ENCODE results near the gene SRPK2.
"Not testable (repeated sequence)": the region's sequence is repeated elsewhere in the genome, so short reads cannot be mapped to it uniquely, and the experiment has no call there.

SRPK2 gene

GRCh38 chr7:105196473-105196872 lies 192.2 kb downstream of the SRPK2 start:
- no peak overlapping the region for H3K4me3 ChIP-seq (ENCODE audit: low read depth in 1 of 2, low read length in 2 of 2)
- no peak overlapping the region for H3K27ac ChIP-seq (ENCODE audit: low read length)
- H3K4me1 ChIP-seq (ENCODE audit: control insufficient read depth in 1 of 2, insufficient read depth in 2 of 2, low read length in 2 of 2): no peaks in the 10 kb centered on the region
- no peaks in the 10 kb centered on the region for H3K9me3 ChIP-seq (ENCODE audit: control insufficient read depth in 1 of 2, low read length in 2 of 2)
- no peaks in the 10 kb centered on the region for H3K36me3 ChIP-seq (ENCODE audit: control insufficient read depth in 1 of 2, insufficient read depth in 2 of 2, low read length in 2 of 2)
- no peaks in the 10 kb centered on the region for H3K27me3 ChIP-seq (ENCODE audit: low read depth, low read length)

- no peaks in the 10 kb centered on the region for H3K4me1 ChIP-seq (ENCODE audit: control insufficient read depth in 1 of 2, insufficient read depth in 2 of 2, low read length in 2 of 2)
- no peaks in the 10 kb centered on the region for H3K27me3 ChIP-seq (ENCODE audit: low read depth, low read length)
- no peak overlapping the region for H3K27ac ChIP-seq (ENCODE audit: low read length)
- H3K4me3 ChIP-seq (ENCODE audit: low read depth in 1 of 2, low read length in 2 of 2): no peak overlapping the region
- H3K9me3 ChIP-seq (ENCODE audit: control insufficient read depth in 1 of 2, low read length in 2 of 2): no peaks in the 10 kb centered on the region
- H3K36me3 ChIP-seq (ENCODE audit: control insufficient read depth in 1 of 2, insufficient read depth in 2 of 2, low read length in 2 of 2): no peaks in the 10 kb centered on the region
These were observed 192.8 kb downstream of the SRPK2 start for GRCh38 chr7:105195891-105196290.

GRCh38 chr7:105194959-105195358 lies 193.8 kb downstream of the SRPK2 start:
- H3K9me3 ChIP-seq (ENCODE audit: control insufficient read depth in 1 of 2, low read length in 2 of 2); H3K27ac ChIP-seq (ENCODE audit: low read length); H3K4me3 ChIP-seq (ENCODE audit: low read depth in 1 of 2, low read length in 2 of 2); H3K4me1 ChIP-seq (ENCODE audit: control insufficient read depth in 1 of 2, insufficient read depth in 2 of 2, low read length in 2 of 2); H3K36me3 ChIP-seq (ENCODE audit: control insufficient read depth in 1 of 2, insufficient read depth in 2 of 2, low read length in 2 of 2); H3K27me3 ChIP-seq (ENCODE audit: low read depth, low read length): not testable (repeated sequence)

- H3K4me3 ChIP-seq (ENCODE audit: low read depth in 1 of 2, low read length in 2 of 2): no peak overlapping the region
- H3K27ac ChIP-seq (ENCODE audit: low read length): no peak overlapping the region
- H3K27me3 ChIP-seq (ENCODE audit: low read depth, low read length): no peaks in the 10 kb centered on the region
- H3K4me1 ChIP-seq (ENCODE audit: control insufficient read depth in 1 of 2, insufficient read depth in 2 of 2, low read length in 2 of 2): no peaks in the 10 kb centered on the region
- no peaks in the 10 kb centered on the region for H3K9me3 ChIP-seq (ENCODE audit: control insufficient read depth in 1 of 2, low read length in 2 of 2)
- H3K36me3 ChIP-seq (ENCODE audit: control insufficient read depth in 1 of 2, insufficient read depth in 2 of 2, low read length in 2 of 2): no peaks in the 10 kb centered on the region
These were observed 197.4 kb downstream of the SRPK2 start for GRCh38 chr7:105191331-105191730.

GRCh38 chr7:105189859-105190492 lies 198.7 kb downstream of the SRPK2 start:
- no peaks in the 10 kb centered on the region for H3K36me3 ChIP-seq (ENCODE audit: control insufficient read depth in 1 of 2, insufficient read depth in 2 of 2, low read length in 2 of 2)
- no peaks in the 10 kb centered on the region for H3K4me1 ChIP-seq (ENCODE audit: control insufficient read depth in 1 of 2, insufficient read depth in 2 of 2, low read length in 2 of 2)
- H3K27me3 ChIP-seq (ENCODE audit: low read depth, low read length): no peaks in the 10 kb centered on the region
- H3K27ac ChIP-seq (ENCODE audit: low read length): no peak overlapping the region
- no peak overlapping the region for H3K4me3 ChIP-seq (ENCODE audit: low read depth in 1 of 2, low read length in 2 of 2)
- H3K9me3 ChIP-seq (ENCODE audit: control insufficient read depth in 1 of 2, low read length in 2 of 2): no peaks in the 10 kb centered on the region

GRCh38 chr7:105188201-105188600 lies 200.5 kb downstream of the SRPK2 start:
- H3K9me3 ChIP-seq (ENCODE audit: control insufficient read depth in 1 of 2, low read length in 2 of 2): no peaks in the 10 kb centered on the region
- H3K4me1 ChIP-seq (ENCODE audit: control insufficient read depth in 1 of 2, insufficient read depth in 2 of 2, low read length in 2 of 2): no peaks in the 10 kb centered on the region
- no peaks in the 10 kb centered on the region for H3K27me3 ChIP-seq (ENCODE audit: low read depth, low read length)
- no peak overlapping the region for H3K27ac ChIP-seq (ENCODE audit: low read length)
- H3K36me3 ChIP-seq (ENCODE audit: control insufficient read depth in 1 of 2, insufficient read depth in 2 of 2, low read length in 2 of 2): no peaks in the 10 kb centered on the region
- H3K4me3 ChIP-seq (ENCODE audit: low read depth in 1 of 2, low read length in 2 of 2): no peak overlapping the region

GRCh38 chr7:105187302-105188169 lies 201.2 kb downstream of the SRPK2 start:
- no peaks in the 10 kb centered on the region for H3K27me3 ChIP-seq (ENCODE audit: low read depth, low read length)
- H3K36me3 ChIP-seq (ENCODE audit: control insufficient read depth in 1 of 2, insufficient read depth in 2 of 2, low read length in 2 of 2): no peaks in the 10 kb centered on the region
- H3K27ac ChIP-seq (ENCODE audit: low read length): no peak overlapping the region

GRCh38 chr7:105185290-105186010 lies 203.3 kb downstream of the SRPK2 start:
- no peak overlapping the region for H3K4me3 ChIP-seq (ENCODE audit: low read depth in 1 of 2, low read length in 2 of 2)
- no peaks in the 10 kb centered on the region for H3K27me3 ChIP-seq (ENCODE audit: low read depth, low read length)
- no peaks in the 10 kb centered on the region for H3K36me3 ChIP-seq (ENCODE audit: control insufficient read depth in 1 of 2, insufficient read depth in 2 of 2, low read length in 2 of 2)
- H3K27ac ChIP-seq (ENCODE audit: low read length): no peak overlapping the region
- H3K4me1 ChIP-seq (ENCODE audit: control insufficient read depth in 1 of 2, insufficient read depth in 2 of 2, low read length in 2 of 2): no peaks in the 10 kb centered on the region
- H3K9me3 ChIP-seq (ENCODE audit: control insufficient read depth in 1 of 2, low read length in 2 of 2): no peaks in the 10 kb centered on the region

More at GRCh38 chr7:105187302-105188169, 201.2 kb downstream of the SRPK2 start:
- Histone ChIP-seq H3K4me3 (ENCODE audit: low read depth in 1 of 2, low read length in 2 of 2) (no peak overlapping the region), H3K4me1 (ENCODE audit: control insufficient read depth in 1 of 2, insufficient read depth in 2 of 2, low read length in 2 of 2) (no peaks in the 10 kb centered on the region), H3K9me3 (ENCODE audit: control insufficient read depth in 1 of 2, low read length in 2 of 2) (no peaks in the 10 kb centered on the region)

- H3K4me3 ChIP-seq (ENCODE audit: low read depth in 1 of 2, low read length in 2 of 2): no peak overlapping the region
- no peak overlapping the region for H3K27ac ChIP-seq (ENCODE audit: low read length)
- no peaks in the 10 kb centered on the region for H3K4me1 ChIP-seq (ENCODE audit: control insufficient read depth in 1 of 2, insufficient read depth in 2 of 2, low read length in 2 of 2)
- no peaks in the 10 kb centered on the region for H3K36me3 ChIP-seq (ENCODE audit: control insufficient read depth in 1 of 2, insufficient read depth in 2 of 2, low read length in 2 of 2)
- no peaks in the 10 kb centered on the region for H3K27me3 ChIP-seq (ENCODE audit: low read depth, low read length)
- no peaks in the 10 kb centered on the region for H3K9me3 ChIP-seq (ENCODE audit: control insufficient read depth in 1 of 2, low read length in 2 of 2)
These were observed 208.7 kb downstream of the SRPK2 start for GRCh38 chr7:105180002-105180401.

- Histone ChIP-seq H3K4me1 (ENCODE audit: control insufficient read depth in 1 of 2, insufficient read depth in 2 of 2, low read length in 2 of 2) (no peaks in the 10 kb centered on the region), H3K4me3 (ENCODE audit: low read depth in 1 of 2, low read length in 2 of 2) (no peak overlapping the region), H3K36me3 (ENCODE audit: control insufficient read depth in 1 of 2, insufficient read depth in 2 of 2, low read length in 2 of 2) (no peaks in the 10 kb centered on the region), H3K27me3 (ENCODE audit: low read depth, low read length) (no peaks in the 10 kb centered on the region), H3K9me3 (ENCODE audit: control insufficient read depth in 1 of 2, low read length in 2 of 2) (no peaks in the 10 kb centered on the region), H3K27ac (ENCODE audit: low read length) (no peak overlapping the region)
These were observed 209.7 kb downstream of the SRPK2 start for GRCh38 chr7:105178928-105179541.

GRCh38 chr7:105178177-105178576 lies 210.5 kb downstream of the SRPK2 start:
- H3K4me3 ChIP-seq (ENCODE audit: low read depth in 1 of 2, low read length in 2 of 2): no peak overlapping the region
- H3K36me3 ChIP-seq (ENCODE audit: control insufficient read depth in 1 of 2, insufficient read depth in 2 of 2, low read length in 2 of 2): no peaks in the 10 kb centered on the region
- no peaks in the 10 kb centered on the region for H3K27me3 ChIP-seq (ENCODE audit: low read depth, low read length)
- H3K9me3 ChIP-seq (ENCODE audit: control insufficient read depth in 1 of 2, low read length in 2 of 2): no peaks in the 10 kb centered on the region
- H3K27ac ChIP-seq (ENCODE audit: low read length): no peak overlapping the region
- no peaks in the 10 kb centered on the region for H3K4me1 ChIP-seq (ENCODE audit: control insufficient read depth in 1 of 2, insufficient read depth in 2 of 2, low read length in 2 of 2)

Measured in muscle layer of duodenum (tissue), 2 donors.